Measurements from ENCODE around the gene DNAJB13. TPM values are rescaled to one million over a fixed set of nuclear protein-coding genes. Genes with fewer than 3 reads are reported as not detected.

DNAJB13 gene
- total RNA-seq, 1 donor from 2014 or later: 0.10 TPM

GRCh38 chr11:73998846-73999575 lies 48.2 kb downstream of the DNAJB13 start:
- intact Hi-C loops (cut with micrococcal nuclease): loop anchor here (5.0 kb wide), 1 partner anchor 402 kb away; the partner anchor contains the start of gene FAM168A

GRCh38 chr11:73999581-74000306 lies 48.9 kb downstream of the DNAJB13 start:
- intact Hi-C loops (cut with micrococcal nuclease): loop anchor here (5.0 kb wide), 1 partner anchor 402 kb away; the partner anchor contains the start of gene FAM168A

- intact Hi-C loops (cut with micrococcal nuclease): no loop called here
These were observed 49.7 kb downstream of the DNAJB13 start for GRCh38 chr11:74000307-74001133.

- intact Hi-C loops (cut with micrococcal nuclease): no loop called here
These were observed 51.0 kb downstream of the DNAJB13 start for GRCh38 chr11:74001822-74002286.

- intact Hi-C loops (cut with micrococcal nuclease): no loop called here
These were observed 52.0 kb downstream of the DNAJB13 start for GRCh38 chr11:74002832-74003231.

- intact Hi-C loops (cut with micrococcal nuclease): loop anchor here (2.0 kb wide), 2 partner anchors 27 to 39 kb away; no protein-coding TSS in a partner anchor
These were observed 53.3 kb downstream of the DNAJB13 start for GRCh38 chr11:74004046-74004695.

GRCh38 chr11:74004759-74005615 lies 54.2 kb downstream of the DNAJB13 start:
- intact Hi-C loops (cut with micrococcal nuclease): loop anchor here (1.0 to 2.0 kb wide), 5 partner anchors 10 to 166 kb away; partner anchors contain the start of genes C2CD3 and PPME1

GRCh38 chr11:74005721-74006517 lies 55.1 kb downstream of the DNAJB13 start:
- intact Hi-C loops (cut with micrococcal nuclease): loop anchor here (1.0 to 2.0 kb wide), 5 partner anchors 11 to 165 kb away; partner anchors contain the start of genes C2CD3 and PPME1

GRCh38 chr11:74006743-74007304 lies 56.0 kb downstream of the DNAJB13 start:
- intact Hi-C loops (cut with micrococcal nuclease): no loop called here

GRCh38 chr11:74007691-74008372 lies 57.0 kb downstream of the DNAJB13 start:
- intact Hi-C loops (cut with micrococcal nuclease): no loop called here

- intact Hi-C loops (cut with micrococcal nuclease): no loop called here
These were observed 57.8 kb downstream of the DNAJB13 start, which contains the start of gene UCP3 for GRCh38 chr11:74008373-74009229. UCP3 (minus strand) TSS chr11:74009085; CDS start chr11:74007042, 2,043 bp downstream.

- intact Hi-C loops (cut with micrococcal nuclease): no loop called here
These were observed 58.4 kb downstream of the DNAJB13 start for GRCh38 chr11:74009230-74009547.

GRCh38 chr11:74009675-74010305 lies 59.0 kb downstream of the DNAJB13 start:
- intact Hi-C loops (cut with micrococcal nuclease): no loop called here

GRCh38 chr11:74010306-74011300 lies 59.8 kb downstream of the DNAJB13 start:
- intact Hi-C loops (cut with micrococcal nuclease): loop anchor here (1.0 kb wide), 3 partner anchors 9 to 30 kb away; no protein-coding TSS in a partner anchor

All from T-helper 1 cell treated with Interleukin-12 subunit alpha and Interleukin-12 subunit beta and Interleukin-4 antibody, amounts not matched to agents 30 ng/mL and 1 ng/mL, for 36 hours (primary cell).